Astrocyte of the cerebellum (primary cell): ENCODE results near the gene TRABD.
"Not testable (repeated sequence)": the region's sequence is repeated elsewhere in the genome, so short reads cannot be mapped to it uniquely, and the experiment has no call there.

ENCODE experiments used
- DNase-seq: peaks from one replicate; pipeline ENCODE4 v3.0.0-alpha.2; 2011; ENCODE audit warnings: low read depth
- H3K4me3 ChIP-seq: 2 replicates; pipeline ENCODE4 v1.5.1; 2011; ENCODE audit warnings: mild to moderate bottlenecking, low read depth, low read length, moderate library complexity
- in situ Hi-C: cut with HindIII; loops from 2 replicates; pipeline ENCODE4 v1.10.0; 2017; ENCODE audit warnings: low sequenced_read_pairs
- TF ChIP-seq, protein P1 (sequence below): IDR thresholded peaks from 2 replicates; pipeline ENCODE4 v1.5.1; 2012; ENCODE audit warnings: low read length, low read depth, moderate library complexity, mild to moderate bottlenecking; ENCODE audit errors: missing control alignments

Gene TRABD

DNA sequence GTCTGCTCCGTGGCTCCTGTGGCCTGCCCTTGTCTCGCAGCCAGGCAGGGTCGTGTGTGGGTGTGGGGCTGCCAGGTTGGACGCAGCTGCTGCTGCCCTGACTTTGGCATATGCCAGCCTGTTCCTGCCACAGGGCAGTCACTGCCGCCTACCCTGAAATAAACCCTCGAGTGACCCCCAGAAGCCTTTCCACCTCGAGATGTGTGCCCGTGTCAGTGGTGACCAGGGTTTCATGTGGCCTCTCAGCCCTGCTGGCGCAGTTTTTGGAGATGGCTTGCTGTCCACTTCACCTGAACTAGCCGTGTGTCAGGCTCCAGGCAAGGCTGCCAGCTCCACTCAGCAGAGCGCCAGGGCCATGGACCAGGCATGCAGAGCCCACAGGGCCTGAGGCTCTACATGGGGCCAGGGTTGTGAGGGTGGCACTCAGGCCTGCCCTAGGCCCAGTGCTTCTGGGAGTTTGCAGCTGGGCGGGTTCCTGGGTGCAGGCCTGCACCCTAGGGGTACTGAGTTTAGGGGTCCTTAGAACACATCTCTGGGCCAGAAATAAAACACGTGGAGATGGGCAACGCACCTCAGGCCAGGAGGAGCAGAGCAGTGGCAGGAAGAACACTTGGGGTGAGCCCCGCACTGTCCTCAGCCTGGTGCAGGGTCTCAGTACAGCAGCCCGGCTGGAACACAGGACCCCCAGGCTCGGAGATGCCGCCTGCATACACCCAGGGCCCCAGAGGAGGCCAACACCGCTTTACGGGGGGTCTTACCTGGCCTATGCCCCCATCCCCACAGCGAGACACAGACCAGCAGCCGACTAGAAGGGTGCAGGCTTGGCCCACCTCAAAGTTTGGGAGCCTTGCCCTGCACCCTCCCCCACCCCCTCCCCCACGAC lies 24.0 kb upstream of the TRABD start:
- in situ Hi-C loops: no loop called here
- no peak for DNase-seq
- TF ChIP-seq, protein P1, sequence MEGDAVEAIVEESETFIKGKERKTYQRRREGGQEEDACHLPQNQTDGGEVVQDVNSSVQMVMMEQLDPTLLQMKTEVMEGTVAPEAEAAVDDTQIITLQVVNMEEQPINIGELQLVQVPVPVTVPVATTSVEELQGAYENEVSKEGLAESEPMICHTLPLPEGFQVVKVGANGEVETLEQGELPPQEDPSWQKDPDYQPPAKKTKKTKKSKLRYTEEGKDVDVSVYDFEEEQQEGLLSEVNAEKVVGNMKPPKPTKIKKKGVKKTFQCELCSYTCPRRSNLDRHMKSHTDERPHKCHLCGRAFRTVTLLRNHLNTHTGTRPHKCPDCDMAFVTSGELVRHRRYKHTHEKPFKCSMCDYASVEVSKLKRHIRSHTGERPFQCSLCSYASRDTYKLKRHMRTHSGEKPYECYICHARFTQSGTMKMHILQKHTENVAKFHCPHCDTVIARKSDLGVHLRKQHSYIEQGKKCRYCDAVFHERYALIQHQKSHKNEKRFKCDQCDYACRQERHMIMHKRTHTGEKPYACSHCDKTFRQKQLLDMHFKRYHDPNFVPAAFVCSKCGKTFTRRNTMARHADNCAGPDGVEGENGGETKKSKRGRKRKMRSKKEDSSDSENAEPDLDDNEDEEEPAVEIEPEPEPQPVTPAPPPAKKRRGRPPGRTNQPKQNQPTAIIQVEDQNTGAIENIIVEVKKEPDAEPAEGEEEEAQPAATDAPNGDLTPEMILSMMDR: no peak
- no peak overlapping the region for H3K4me3 ChIP-seq

DNA sequence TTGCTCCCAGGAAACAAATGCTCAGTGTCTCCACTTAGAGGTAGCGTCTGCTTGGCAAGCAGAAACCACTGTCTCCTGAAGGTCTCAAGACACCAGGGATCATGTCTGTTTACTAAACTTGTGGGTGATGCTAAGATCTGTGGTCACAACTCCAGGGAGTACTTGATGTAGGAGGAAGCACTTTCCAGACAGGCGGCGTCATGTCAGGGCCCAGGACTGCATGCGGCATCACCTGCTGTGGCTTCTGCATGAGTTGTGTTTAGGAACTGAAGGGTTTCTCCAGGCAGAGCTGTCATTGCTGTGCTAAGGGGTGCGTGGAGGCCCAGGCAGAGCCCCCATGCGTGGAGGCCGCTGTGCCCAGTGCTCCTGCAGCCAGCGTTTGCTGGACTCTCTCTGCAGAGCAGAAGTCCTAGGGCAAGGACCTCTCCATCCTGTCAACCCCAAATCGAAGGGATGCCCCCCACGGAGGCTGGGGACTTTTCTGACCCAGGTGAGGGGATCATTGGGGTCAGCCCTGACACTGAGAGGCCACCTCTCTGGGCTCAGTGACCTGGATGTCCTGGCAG lies 23.2 kb upstream of the TRABD start:
- no peak for DNase-seq
- in situ Hi-C loops: no loop called here
- TF ChIP-seq, protein P1: no peak
- H3K4me3 ChIP-seq: no peak overlapping the region

- DNase-seq: no peak
- in situ Hi-C loops: no loop called here
- TF ChIP-seq, protein P1: no peak
- no peak overlapping the region for H3K4me3 ChIP-seq
Observed at GRCh38 chr22:50165436-50166123, 20.1 kb upstream of the TRABD start.

GRCh38 chr22:50167689-50168489 lies 17.8 kb upstream of the TRABD start:
- TF ChIP-seq, protein P1: no peak
- in situ Hi-C loops: no loop called here
- no peak overlapping the region for H3K4me3 ChIP-seq

DNA sequence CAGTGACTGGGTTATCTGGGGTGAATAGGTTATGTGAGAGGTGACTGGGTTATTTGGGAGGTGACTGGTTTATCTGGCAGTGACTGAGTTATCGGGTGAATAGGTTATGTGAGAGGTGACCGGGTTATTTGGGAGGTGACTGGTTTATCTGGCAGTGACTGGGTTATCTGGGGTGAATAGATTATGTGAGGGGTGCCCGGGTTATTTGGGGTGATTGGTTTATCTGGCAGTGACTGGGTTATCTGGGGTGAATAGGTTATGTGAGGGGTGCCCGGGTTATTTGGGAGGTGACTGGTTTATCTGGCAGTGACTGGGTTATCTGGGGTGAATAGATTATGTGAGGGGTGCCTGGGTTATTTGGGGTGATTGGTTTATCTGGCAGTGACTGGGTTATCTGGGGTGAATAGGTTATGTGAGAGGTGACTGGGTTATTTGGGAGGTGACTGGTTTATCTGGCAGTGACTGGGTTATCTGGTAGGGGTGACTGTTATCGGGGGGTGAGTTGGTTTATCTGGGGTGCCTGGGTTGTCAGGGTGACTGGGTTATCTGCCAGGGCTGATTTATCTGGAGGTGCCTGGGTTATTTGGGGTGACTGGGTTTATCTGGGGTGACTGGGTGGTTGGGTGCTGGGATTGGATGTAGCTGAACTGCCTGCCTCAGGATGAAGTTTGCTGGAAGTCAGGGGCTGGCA lies 17.1 kb upstream of the TRABD start:
- H3K4me3 ChIP-seq, DNase-seq, in situ Hi-C loops: not testable (repeated sequence)

More at GRCh38 chr22:50167689-50168489, 17.8 kb upstream of the TRABD start:
- no peak for DNase-seq

DNA sequence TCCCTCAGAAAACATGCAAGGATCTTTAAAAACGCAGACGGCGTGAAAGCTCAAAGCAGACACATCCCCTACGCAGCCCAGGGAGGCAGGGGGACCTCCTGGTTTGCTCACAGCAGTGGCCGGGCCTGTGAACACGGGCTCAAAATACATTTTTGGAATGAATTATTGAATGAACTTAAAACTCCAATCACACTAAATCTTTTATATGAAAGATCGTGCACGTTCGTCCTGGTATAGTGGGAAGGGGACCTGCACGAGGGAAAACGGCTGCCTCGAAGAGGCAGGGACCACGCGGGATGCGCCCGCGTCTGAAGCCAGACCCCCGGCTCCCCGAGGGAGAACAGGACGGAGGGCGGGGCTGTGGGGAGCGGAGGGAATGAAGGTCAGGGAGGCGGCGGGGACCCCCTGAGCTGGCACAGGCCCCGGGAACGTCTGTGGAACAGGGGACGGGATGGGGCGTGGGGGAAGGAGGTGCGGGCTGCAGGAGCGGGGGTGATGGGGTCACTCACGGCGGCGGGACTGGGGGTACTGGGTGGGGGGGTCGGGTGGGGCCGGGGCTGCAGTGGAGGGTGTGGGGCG lies 16.4 kb upstream of the TRABD start:
- no peak overlapping the region for H3K4me3 ChIP-seq
- TF ChIP-seq, protein P1: no peak
- no peak for DNase-seq
- in situ Hi-C loops: no loop called here
